Measurements from ENCODE around the gene ZNF763. TPM values are rescaled to one million over a fixed set of nuclear protein-coding genes. Genes with fewer than 3 reads are reported as not detected.
A peak's percentile ranks its signal among the peaks of the same experiment; 100 is the strongest.

The ZNF763 gene
- total RNA-seq, 2 experiments from 2014 or later = 2.5 to 2.9 TPM

DNA sequence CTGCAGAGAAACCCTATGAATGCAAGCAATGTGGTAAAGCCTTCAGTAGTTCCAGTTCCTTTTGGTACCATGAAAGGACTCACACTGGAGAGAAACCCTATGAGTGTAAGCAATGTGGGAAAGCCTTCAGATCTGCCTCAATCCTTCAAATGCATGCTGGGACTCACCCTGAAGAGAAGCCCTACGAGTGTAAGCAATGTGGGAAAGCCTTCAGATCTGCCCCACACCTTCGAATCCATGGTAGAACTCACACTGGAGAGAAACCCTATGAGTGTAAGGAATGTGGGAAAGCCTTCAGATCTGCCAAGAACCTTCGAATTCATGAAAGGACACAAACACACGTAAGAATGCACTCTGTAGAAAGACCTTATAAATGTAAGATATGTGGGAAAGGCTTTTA, 14.7 kb downstream of the ZNF763 start:
- no peaks in the 10 kb centered on the region for H3K27me3 Mint-ChIP-seq
- no peak overlapping the region for H3K27ac Mint-ChIP-seq
- H3K9me3 ChIP-seq (ENCODE audit: control insufficient read depth in 1 of 2, insufficient read depth in 1 of 2, low read length in 2 of 2) = peaks cover 41 to 64% of the 10 kb centered on the region in 2 experiments
- DNase-seq (no peak), ATAC-seq (ENCODE audit: poor library complexity) (no peak)
- H3K4me3 Mint-ChIP-seq = no peak overlapping the region
- peaks cover 7% of the 10 kb centered on the region for H3K9me3 Mint-ChIP-seq
- H3K27me3 ChIP-seq (ENCODE audit: control insufficient read depth in 1 of 2, insufficient read depth in 2 of 2, low read length in 2 of 2) = no peaks in the 10 kb centered on the region
- ChIA-PET CTCF (no interaction called here), POLR2A (no interaction called here)
- H3K36me3 Mint-ChIP-seq (ENCODE audit: low read depth) = peaks cover 66% of the 10 kb centered on the region
- no peak overlapping the region for H3K27ac ChIP-seq (ENCODE audit: low read depth in 1 of 2, low read length in 2 of 2)
- intact Hi-C loops (cut with DNase I, micrococcal nuclease) = no loop called here
- no peak overlapping the region for H3K4me3 ChIP-seq (ENCODE audit: low read length)
- H3K36me3 ChIP-seq (ENCODE audit: insufficient read depth, low read length) = peaks cover 18% of the 10 kb centered on the region
- no peak for TF ChIP-seq CTCF (IDR thresholded peaks at IDR 0.05)
- H3K4me1 Mint-ChIP-seq (ENCODE audit: low read depth) = no peaks in the 10 kb centered on the region
- no peaks in the 10 kb centered on the region for H3K4me1 ChIP-seq (ENCODE audit: insufficient read depth, low read length)

- Mint-ChIP-seq H3K4me3 (no peak overlapping the region), H3K4me1 (ENCODE audit: low read depth) (peaks cover 4% of the 10 kb centered on the region), H3K27me3 (no peaks in the 10 kb centered on the region), H3K9me3 (peaks cover 4% of the 10 kb centered on the region), H3K27ac (no peak overlapping the region), H3K36me3 (ENCODE audit: low read depth) (peaks cover 45% of the 10 kb centered on the region)
- peaks cover 8% of the 10 kb centered on the region for H3K4me1 ChIP-seq (ENCODE audit: insufficient read depth, low read length)
- ChIA-PET POLR2A (interaction anchor here (1.1 kb wide), 1 partner anchor 58 kb away, joined by 3 read pairs; the partner anchor contains the start of gene ZNF700), CTCF (interaction anchor here (2.0 kb wide), 1 partner anchor 19 kb away, joined by 4 read pairs; no protein-coding TSS in a partner anchor)
- H3K36me3 ChIP-seq (ENCODE audit: insufficient read depth, low read length) = peaks cover 13% of the 10 kb centered on the region
- DNase-seq (no peak), ATAC-seq (ENCODE audit: poor library complexity) (no peak)
- H3K27ac ChIP-seq (ENCODE audit: low read depth in 1 of 2, low read length in 2 of 2) = no peak overlapping the region
- TF ChIP-seq CTCF (IDR thresholded peaks at IDR 0.05) = no peak
- peaks cover 26 to 54% of the 10 kb centered on the region in 2 experiments for H3K9me3 ChIP-seq (ENCODE audit: control insufficient read depth in 1 of 2, insufficient read depth in 1 of 2, low read length in 2 of 2)
- intact Hi-C loops (cut with DNase I, micrococcal nuclease) = loop anchor here in 1 of 2 experiments (5.0 kb wide), 1 partner anchor 40 kb away; no protein-coding TSS in a partner anchor
- peaks cover 0 to 2% of the 10 kb centered on the region in 2 experiments for H3K27me3 ChIP-seq (ENCODE audit: control insufficient read depth in 1 of 2, insufficient read depth in 2 of 2, low read length in 2 of 2)
- H3K4me3 ChIP-seq (ENCODE audit: low read length) = no peak overlapping the region
Measured at GRCh38 chr19:11982526-11982925, 17.7 kb downstream of the ZNF763 start.

- ChIA-PET POLR2A (no interaction called here), CTCF (interaction anchor here (1.5 kb wide), 1 partner anchor 20 kb away, joined by 4 read pairs; the partner anchor contains the start of gene ZNF763)
- intact Hi-C loops (cut with DNase I, micrococcal nuclease) = loop anchor here (5.0 kb wide), 2 partner anchors 43 to 173 kb away; partner anchors contain the start of gene ZNF440 (in 1 of the 2)
- peak overlapping the region; percentile 20 for H3K4me3 Mint-ChIP-seq
- ATAC-seq (ENCODE audit: poor library complexity) = no peak
- TF ChIP-seq CTCF (IDR thresholded peaks at IDR 0.05) = no peak
- peak in 4 of 14 experiments; percentile 11 to 41 (median 20) for DNase-seq
- no peak overlapping the region for H3K27ac Mint-ChIP-seq
- peaks cover 30% of the 10 kb centered on the region for H3K36me3 Mint-ChIP-seq (ENCODE audit: low read depth)
- Histone ChIP-seq H3K4me3 (ENCODE audit: low read length) (no peak overlapping the region), H3K27ac (ENCODE audit: low read depth in 1 of 2, low read length in 2 of 2) (no peak overlapping the region), H3K4me1 (ENCODE audit: insufficient read depth, low read length) (peaks cover 21% of the 10 kb centered on the region), H3K9me3 (ENCODE audit: control insufficient read depth in 1 of 2, insufficient read depth in 1 of 2, low read length in 2 of 2) (peaks cover 25 to 30% of the 10 kb centered on the region in 2 experiments), H3K36me3 (ENCODE audit: insufficient read depth, low read length) (no peaks in the 10 kb centered on the region), H3K27me3 (ENCODE audit: control insufficient read depth in 1 of 2, insufficient read depth in 2 of 2, low read length in 2 of 2) (peaks cover 0 to 2% of the 10 kb centered on the region in 2 experiments)
- H3K9me3 Mint-ChIP-seq = no peaks in the 10 kb centered on the region
- no peaks in the 10 kb centered on the region for H3K27me3 Mint-ChIP-seq
- peaks cover 15% of the 10 kb centered on the region for H3K4me1 Mint-ChIP-seq (ENCODE audit: low read depth)
Measured at GRCh38 chr19:11984986-11985385, 20.1 kb downstream of the ZNF763 start.
